Head of caudate nucleus (tissue), 42 donors: ENCODE results near the gene MS4A18.

ENCODE experiments used
- DNase-seq, 42 donors: peaks; one replicate each; pipeline versions ENCODE4 v3.0.0 to v3.0.0-alpha.2; 2020 to 2021; ENCODE audit warnings: mixed read lengths in 7 of 42
- intact Hi-C: fragments of 100-400 bp; cut with DNase I; formaldehyde crosslinking; loops from one replicate; pipeline ENCODE4 v1.15.0; 2022

MS4A18 gene

DNA sequence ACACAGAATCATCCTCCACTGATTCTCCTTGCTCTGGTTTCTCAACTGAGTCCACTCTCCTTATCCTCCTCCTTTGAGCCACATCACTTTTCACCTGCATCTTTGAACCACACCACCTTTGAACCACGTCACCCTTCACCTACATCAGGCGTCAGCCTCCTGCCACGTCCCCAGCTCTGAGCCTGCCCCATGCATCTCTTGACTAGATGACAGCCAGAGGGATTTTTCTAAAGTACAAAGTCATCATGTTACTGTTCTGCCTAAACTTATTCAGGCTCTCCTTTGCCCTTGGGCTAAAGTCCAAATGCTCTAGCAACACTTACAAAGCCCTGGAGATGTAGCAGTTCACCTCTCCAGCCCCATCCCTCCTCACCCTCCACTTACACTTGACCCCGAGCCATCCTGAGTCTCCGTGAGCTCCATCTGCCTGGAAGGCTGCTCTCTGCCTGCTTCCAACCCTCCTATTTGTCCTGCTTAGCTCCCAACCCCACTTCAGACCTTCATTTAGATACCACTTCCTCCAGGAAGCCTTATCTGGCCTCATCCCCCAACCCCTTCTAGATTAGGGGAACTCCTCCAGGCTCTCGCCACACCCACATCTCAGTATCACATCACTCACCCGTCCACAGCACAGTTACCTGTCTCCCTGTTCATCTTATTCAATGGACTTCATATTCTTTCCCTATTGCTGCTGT lies 56.9 kb downstream of the MS4A18 start:
- DNase-seq, result no peak
- intact Hi-C loops, result no loop called here

DNA sequence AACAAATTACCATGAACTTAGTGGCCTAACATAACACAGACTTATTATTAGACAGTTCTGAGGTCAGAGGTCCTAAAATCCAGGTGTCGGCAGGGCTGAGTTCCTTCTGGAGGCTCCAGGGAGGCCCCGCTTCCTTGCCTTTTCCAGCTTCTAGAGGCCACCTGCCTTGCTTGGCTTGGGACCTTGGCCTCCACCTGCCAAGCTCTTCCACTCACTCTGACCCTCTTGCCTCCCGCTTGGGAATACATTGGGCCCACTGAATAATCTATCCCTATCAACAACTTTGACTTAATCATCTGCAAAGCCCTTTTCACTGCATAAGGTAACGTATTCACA lies 57.4 kb downstream of the MS4A18 start:
- DNase-seq, result no peak
- intact Hi-C loops, result no loop called here

GRCh38 chr11:60782393-60783140 lies 58.0 kb downstream of the MS4A18 start:
- intact Hi-C loops, result no loop called here
- no peak for DNase-seq

DNA sequence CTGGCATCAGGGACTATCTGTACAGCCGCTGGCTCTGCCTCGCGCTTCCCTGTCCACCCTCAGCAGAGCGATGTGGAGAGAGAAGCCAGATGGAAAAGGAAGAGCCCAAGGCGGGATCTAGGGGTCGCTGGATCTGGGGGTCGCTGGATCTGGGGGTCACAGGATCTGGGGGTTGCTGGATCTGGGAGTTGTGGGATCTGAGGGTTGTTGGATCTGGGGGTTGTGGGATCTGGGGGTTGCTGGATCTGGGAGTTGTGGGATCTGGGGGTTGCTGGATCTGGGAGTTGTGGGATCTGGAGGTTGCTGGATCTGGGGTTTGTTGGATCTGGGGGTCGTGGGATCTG lies 58.6 kb downstream of the MS4A18 start:
- no peak for DNase-seq
- intact Hi-C loops, result no loop called here

GRCh38 chr11:60783911-60784310 lies 59.4 kb downstream of the MS4A18 start:
- intact Hi-C loops, result no loop called here
- DNase-seq, result no peak

- intact Hi-C loops, result no loop called here
- DNase-seq, result no peak
These were observed 60.6 kb downstream of the MS4A18 start, which contains the start of gene MS4A10 for GRCh38 chr11:60785136-60785535. Gene MS4A10, plus strand, starts transcription at chr11:60785333. Its CDS starts 5,003 bp downstream, at chr11:60790336.

- peak; percentile 25 to 88 (median 65) for DNase-seq
- intact Hi-C loops, result no loop called here
These were observed 61.4 kb downstream of the MS4A18 start for GRCh38 chr11:60785806-60786361.

GRCh38 chr11:60786811-60787567 lies 62.5 kb downstream of the MS4A18 start:
- peak in 12 of 42 donors; percentile 11 to 60 (median 31) for DNase-seq
- intact Hi-C loops, result no loop called here

DNA sequence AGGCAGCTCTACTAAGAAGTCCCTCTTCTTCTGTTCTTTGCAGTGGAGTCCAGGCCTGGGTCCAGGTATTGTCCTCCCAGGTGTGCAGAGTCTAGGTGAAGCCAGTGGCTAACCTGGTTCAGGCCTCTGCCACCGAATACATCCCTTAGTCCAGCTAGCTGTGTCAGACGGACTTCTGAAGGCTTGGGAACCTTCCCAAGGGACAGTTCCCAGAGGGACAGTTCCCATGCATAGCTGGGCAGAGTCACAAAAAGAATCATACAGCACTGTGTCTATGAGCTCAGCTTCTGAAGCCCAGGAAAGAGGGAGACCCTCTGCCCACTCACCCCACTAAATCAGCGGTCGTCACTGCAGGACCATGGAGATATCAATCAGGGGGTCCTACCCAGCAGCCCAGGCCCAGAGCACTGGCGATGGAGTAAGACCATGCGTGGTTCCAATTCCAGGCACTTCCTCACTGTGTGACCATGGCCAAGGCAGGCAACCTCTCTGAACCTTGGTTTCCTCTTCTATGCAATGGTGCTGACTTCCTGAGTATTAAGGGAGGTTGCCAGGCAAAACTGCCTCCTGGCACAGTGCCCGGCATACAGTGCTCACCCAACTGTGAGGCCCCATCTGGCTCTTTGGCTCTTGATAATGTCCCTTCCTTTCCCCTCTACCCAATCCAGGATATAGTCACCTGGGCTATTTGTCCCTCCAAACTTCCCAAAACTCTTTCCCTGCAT lies 64.0 kb downstream of the MS4A18 start:
- no peak for DNase-seq
- intact Hi-C loops, result no loop called here

- no peak for DNase-seq
- intact Hi-C loops, result no loop called here
These were observed 66.2 kb downstream of the MS4A18 start for GRCh38 chr11:60790726-60791125.

GRCh38 chr11:60791153-60791933 lies 66.8 kb downstream of the MS4A18 start:
- intact Hi-C loops, result no loop called here
- DNase-seq, result no peak

- intact Hi-C loops, result no loop called here
- DNase-seq, result no peak
These were observed 68.0 kb downstream of the MS4A18 start for GRCh38 chr11:60792521-60792920.
